ENCODE measurements around the gene EIF2S1.
A peak's percentile ranks its signal among the peaks of the same experiment; 100 is the strongest.
"Not testable (repeated sequence)": the region's sequence is repeated elsewhere in the genome, so short reads cannot be mapped to it uniquely, and the experiment has no call there.

EIF2S1 gene

DNA sequence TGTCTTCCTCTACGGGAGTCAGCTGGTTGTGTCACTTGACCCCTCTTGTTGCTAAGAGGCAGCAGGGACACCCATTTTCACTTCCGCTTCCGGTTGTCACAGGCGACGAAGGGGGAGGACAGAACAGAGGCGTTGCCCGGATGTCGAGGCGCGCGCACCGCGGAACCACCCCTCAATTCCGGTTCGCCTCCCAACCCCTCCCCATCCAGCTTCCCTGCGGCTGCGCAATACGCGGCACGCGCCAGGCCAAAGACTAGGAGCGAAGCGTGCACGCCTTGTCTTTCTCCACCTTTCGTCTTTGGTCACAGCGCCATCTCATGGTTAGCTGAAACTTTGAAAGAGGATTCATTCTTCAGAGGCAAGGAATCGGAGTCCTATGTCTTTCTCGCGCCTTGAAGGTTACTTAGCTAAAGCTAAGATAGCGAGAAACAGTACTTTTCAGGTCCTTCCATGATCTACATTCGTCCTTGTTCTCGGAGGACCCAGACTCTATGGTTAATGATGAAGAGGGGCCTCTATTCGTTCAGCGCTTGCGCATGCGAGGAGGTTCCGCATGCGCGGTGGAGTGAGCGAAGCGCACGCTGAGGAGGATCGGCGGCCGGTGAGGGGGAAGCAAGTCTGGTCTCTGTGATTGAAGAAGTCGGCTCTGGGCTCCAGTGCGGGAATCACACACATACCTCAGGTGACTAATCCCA lies at the start of gene EIF2S1, which contains the start of gene ATP6V1D:
Gene EIF2S1, plus strand, starts transcription at position 554 of the 695 bp plus-strand sequence. CDS start 4,440 bp downstream, outside the sequence.
Gene ATP6V1D, minus strand, starts transcription at position 30 of the 695 bp plus-strand sequence. CDS start 106 bp downstream, outside the sequence.
- DNase-seq (ENCODE audit: low read depth in 2 of 2): peak; percentile 99

DNA sequence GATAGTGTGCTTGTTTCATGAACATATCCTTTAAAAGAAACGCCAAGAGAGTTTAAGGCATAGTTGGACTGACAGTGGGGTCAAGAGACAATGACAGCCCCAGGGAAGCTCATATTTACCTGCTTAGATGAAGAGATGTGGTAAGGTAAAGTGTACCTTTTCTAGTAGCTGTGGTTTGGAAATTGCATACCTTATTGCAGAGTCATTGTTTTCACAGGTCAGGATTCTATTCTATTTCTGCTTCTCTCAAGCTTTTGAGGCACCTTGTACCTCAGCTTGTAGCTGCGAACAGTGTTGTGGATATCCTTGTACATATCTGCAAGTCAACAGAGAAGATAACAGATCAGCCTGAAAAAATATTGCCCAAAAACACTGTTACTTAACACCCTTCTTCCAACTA lies 48.3 kb upstream of the EIF2S1 start:
- DNase-seq (ENCODE audit: low read depth in 2 of 2): no peak

DNA sequence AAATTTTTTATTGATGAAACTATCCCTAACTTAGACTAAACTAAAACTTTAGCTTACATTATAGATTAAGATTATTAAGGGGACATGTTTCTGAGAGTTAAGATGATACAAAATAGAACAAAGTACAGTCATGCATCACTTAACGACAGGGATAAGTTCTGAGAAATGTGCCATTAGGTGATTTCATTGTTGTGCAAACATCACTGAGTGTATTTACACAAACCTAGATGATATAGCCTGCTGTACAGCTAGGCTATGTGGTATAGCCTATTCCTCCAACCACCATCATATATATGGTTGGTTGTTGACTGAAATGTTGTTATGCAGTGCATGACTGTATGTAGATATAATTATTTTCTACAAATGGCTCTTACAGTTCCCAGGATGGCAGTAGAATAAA lies 47.0 kb upstream of the EIF2S1 start:
- DNase-seq (ENCODE audit: low read depth in 2 of 2): no peak

DNA sequence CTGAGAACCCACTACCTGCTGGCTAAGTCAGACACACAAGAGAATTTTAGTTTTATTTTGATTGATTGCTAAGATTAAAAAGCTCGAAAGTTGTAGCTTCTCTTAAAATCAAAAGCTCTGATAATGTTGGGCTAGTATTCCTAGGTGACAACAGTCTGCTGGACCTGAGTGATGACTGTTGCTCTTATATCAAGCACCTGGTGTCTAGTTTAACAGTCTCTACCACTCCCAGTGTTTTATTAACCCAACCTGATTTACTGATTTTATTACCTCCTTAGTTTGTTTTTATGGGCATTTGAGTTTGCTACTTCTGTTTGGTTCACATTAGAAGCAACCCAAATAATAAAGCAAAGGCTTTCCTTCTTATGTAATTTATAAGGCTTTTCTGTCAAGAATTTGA lies 42.3 kb upstream of the EIF2S1 start:
- DNase-seq (ENCODE audit: low read depth in 2 of 2): no peak

DNA sequence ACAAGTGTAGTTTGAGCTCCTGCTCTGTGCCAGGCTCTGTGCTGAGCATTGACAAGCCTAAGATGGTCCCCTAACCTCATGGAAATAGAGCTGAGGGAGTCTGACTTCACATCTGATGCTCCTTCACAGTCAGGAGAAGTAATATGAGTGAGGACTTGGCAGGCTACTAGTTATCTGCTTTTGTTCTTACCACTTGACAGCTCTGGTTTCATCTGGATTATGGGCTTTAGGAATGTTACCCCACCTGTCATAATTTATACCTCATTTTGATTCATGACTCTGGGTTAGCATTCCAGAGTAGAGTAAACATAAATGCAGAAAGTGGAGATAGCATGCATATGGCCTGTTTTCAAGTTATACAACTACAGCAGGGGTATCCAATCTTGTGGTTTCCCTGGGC lies 41.0 kb upstream of the EIF2S1 start:
- no peak for DNase-seq (ENCODE audit: low read depth in 2 of 2)

DNA sequence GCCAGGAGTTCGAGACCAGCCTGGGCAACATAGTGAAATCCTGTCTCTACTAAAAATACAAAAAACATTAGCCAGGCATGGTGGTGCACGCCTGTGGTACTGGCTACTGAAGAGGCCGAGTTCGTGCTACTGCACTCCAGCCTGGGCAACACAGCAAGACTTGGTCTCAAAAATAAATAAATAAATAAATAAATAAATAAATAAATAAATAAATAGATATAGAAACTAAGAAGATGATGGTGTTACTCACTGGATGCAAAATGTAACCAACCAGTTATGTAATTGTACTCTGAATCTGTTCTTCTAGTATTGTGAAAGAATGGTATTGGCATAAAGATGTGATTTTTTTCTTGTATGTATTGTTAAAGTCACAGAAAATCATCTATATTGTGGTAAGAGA lies 30.5 kb upstream of the EIF2S1 start:
- not testable (repeated sequence) for DNase-seq (ENCODE audit: low read depth in 2 of 2)

DNA sequence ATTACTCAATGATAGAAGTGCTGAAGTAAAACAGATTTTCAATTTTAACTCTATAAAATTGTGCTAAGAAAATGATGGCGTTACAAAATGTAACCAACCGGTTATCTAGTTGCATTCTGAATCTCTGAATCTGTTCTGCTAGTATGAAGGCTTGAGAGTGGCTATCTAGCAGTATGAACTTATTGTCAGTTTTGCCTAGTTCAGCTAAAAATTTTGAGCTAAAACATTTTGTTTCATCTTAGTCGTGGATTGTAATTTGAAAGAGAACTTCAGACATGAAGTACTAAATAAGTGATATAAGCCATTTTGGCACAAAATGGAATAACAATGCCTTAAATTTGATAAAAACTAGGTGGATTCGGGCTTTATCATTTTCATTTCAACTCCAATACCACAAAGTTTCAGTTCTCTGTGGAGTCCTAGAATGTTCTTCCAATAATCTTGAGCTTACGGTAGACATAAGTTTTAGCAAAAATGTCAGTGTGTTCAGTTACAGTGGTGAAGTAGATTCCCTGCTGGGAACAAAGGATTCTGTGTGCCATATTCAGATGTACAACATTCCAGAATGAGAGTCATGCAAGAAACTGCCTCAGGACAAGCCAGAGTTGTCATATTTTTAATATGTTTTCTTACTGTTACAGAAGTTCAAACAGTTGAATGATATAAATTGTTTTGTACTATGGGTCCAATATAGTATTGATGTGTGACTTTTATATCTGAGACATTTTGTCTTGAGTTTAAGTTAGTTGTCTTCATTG lies 28.6 kb upstream of the EIF2S1 start:
- no peak for DNase-seq (ENCODE audit: low read depth in 2 of 2)

DNA sequence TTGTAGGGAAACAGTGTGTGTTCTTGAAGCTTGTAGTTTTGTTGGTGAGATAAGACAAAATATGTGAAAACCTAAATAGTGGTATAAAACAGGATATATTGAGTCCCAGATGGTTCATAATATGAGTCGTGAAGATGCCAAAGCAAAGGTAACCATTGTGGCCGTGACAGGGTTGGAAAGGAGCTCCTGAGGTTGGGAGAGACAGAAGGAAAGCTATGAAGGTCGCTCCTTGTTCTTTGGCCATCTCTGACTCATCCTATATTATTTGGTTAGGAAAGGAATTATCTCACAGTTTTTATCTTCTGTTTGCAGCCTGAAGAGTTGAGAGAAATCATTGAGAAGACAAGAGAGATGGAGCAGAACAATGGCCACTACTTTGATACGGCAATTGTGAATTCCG lies 27.7 kb upstream of the EIF2S1 start:
- DNase-seq (ENCODE audit: low read depth in 2 of 2): no peak

DNA sequence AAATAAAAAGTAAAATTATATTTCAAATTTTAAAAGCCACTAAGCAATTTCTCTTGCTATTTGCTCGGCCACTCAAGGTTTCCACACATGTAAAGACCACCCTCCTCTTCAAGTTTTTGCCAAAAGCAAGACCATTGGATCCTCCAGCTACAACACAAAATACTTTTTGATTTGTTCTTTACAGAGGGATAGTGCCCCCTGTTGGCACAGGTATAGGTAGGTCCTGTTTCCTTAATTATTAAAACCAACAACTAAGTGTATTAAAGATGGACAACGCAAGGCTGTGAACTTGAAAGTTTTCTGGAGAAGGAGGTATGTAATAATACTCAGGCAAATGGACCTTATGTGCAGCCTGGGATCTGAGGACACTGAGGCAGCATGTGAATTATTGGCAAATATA lies 24.3 kb upstream of the EIF2S1 start:
- no peak for DNase-seq (ENCODE audit: low read depth in 2 of 2)

DNA sequence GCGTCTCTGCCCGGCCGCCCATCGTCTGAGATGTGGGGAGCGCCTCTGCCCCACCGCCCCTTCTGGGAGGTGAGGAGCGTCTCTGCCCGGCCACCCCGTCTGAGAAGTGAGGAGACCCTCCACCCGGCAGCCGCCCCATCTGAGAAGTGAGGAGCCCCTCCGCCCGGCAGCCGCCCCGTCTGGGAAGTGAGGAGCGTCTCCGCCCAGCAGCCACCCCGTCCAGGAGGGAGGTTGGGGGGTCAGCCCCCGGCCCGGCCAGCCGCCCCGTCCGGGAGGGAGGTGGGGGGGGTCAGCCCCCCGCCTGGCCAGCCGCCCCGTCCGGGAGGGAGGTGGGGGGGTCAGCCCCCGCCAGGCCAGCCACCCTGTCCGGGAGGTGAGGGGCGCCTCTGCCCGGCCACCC lies 18.9 kb upstream of the EIF2S1 start:
- not testable (repeated sequence) for DNase-seq (ENCODE audit: low read depth in 2 of 2)

DNA sequence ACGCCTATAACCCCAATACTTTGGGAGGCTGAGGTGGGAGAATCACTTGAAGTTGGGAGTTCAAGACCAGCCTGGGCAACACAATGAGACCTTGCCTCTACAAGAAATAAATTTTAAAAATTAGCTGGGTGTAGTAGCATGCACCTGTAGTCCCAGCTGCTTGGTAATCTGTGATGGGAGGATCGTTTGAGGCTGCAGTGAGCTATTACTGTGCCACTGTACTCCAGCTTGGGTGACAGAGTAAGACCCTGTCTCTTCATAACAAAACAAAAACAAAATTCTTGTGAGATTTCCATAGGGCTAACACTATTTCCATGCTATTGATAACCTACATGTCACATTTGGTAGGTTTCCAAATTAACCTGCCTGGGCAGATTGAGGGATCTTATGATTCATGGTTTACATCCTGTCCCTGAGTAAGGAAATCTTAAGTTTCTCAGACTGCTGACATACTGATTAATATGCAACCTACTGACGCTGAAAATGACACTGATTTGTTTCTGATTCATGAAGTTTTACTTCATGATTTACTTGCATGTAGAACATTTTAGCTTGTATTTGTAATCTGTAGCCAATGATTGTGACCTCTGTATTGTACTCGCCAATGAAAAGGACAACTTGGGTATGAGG lies 16.4 kb upstream of the EIF2S1 start:
- DNase-seq (ENCODE audit: low read depth in 2 of 2): no peak

DNA sequence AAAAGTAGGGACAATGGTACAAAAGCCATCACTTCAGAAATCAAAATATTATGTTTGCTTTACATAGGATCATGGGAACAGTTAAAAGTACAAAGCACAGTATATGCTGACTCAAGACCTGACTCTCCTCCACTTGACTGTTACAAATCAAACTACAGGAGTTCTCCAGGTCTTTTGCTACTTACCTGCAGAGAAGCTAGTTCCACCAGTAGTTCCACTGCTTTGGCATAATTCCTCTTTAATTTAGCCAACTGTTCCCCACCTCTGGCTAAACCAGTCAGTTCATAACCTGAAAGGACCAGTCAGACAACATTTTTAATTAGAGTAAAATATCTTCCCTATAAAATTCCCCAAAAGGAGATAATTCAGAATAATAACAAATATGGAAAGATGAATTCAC lies 14.5 kb upstream of the EIF2S1 start:
- DNase-seq (ENCODE audit: low read depth in 2 of 2): no peak

DNA sequence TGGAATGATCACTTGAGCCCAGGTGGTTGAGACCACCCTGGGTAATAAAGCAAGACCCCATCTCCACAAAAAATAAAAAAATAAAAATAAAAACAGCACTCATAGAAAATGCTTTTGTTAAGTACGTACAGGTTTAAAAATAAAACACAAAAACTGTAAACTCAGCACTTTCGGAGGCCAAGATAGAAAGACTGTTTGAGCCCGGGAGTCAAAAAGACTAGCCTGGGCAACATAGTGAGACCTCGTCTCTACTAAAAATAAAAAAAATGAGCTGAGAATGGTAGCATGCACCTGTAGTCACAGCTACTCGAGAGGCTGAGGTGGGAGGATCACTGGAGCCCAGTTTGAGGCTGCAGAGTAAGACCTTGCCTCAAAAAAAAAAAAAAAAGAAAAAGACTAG lies 8.1 kb upstream of the EIF2S1 start:
- no peak for DNase-seq (ENCODE audit: low read depth in 2 of 2)

DNA sequence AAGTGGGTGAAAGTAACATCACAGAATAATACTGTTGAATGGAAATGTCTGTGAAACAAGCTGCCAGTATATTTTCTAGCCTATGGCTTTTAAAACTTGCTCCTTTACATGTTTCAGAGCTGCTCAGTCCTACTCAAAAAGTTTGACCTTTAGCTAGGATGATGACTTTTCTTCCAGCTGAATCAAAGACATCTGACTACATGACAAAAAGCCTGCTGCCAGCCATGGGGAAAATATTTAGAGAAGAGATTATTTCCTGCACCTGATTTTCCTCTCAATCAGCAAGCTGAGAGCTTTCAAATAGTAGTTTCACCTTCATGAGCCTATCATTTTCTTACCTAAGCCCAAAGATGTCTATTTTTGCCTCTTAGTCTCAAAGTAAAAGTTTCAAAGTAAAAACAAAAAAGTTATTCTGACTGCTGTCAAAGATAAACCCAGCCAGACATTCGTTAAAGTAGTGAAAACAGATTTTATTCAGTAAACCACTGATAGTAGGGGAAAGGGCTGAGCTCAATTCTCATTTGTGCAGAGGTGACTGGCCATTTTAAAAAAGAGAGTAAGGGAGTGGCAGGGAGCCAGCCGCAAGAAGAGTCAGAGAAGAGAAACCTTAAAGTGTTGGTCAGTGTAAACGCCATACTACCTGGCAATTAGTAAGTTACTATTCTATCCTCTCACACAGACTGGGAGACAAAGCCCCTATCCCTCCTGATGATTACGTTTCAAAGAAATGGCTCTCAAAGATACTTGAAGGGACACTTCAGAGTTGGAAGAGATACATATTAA lies 2.8 kb upstream of the EIF2S1 start:
- no peak for DNase-seq (ENCODE audit: low read depth in 2 of 2)

DNA sequence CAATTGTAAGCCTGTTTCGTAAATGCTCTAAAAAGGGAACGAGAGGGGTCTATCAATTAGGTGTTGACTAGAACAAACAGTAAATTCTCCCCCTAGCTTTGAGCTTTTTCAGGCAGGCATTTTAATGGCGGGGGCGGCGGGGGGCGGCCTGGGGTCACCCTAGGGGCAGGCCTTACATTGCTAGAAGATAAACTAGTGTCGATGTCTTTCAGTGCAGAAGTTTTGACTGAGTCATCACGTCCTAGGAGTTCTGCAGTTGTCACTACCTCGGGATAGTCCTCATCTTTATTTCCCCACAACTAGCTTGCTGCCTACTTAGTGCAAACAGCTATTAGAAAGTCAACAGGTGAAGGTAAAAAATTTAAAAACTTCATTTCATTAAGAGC lies 2.2 kb upstream of the EIF2S1 start:
- DNase-seq (ENCODE audit: low read depth in 2 of 2): no peak

DNA sequence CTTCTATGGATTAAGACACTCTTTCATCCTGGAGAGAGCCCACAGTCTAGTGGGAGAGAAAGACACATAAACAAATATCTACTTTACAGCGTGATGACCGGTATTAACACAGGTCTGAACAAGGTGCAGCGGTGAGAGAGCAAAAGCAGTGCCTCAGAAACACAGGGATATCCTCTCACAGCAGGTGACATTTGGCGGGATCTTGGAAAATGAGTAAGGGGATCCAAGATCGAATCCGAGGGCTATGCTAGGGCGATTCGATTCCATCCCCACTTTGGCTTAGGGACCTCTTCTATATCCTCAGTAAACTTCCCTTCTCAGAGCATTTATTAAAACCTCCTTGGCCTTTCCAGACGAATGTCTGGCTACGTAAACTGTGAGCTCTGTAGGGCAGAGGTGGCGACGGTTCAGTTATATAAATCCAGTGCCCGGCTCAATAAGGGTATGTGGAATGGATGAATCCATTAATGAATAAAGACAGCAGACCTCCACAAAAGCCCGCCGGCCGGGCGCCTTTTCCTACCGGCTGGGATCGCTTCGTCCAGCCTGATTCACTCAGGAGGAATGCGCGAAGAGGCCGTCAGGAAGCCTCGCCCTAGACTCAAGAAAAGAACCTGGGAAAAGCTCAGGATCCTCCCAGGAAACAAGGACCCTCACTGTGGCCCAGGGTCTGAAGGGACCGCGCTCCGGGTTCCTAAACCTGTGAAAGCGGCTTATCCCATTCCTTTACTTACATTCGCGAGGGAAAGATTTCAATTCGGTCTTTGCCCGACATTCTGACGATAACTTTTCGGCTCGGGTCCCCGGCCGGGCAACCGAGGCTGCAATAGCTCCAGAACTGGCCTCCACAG lies 979 bp upstream of the EIF2S1 start:
- DNase-seq (ENCODE audit: low read depth in 2 of 2): no peak

DNA sequence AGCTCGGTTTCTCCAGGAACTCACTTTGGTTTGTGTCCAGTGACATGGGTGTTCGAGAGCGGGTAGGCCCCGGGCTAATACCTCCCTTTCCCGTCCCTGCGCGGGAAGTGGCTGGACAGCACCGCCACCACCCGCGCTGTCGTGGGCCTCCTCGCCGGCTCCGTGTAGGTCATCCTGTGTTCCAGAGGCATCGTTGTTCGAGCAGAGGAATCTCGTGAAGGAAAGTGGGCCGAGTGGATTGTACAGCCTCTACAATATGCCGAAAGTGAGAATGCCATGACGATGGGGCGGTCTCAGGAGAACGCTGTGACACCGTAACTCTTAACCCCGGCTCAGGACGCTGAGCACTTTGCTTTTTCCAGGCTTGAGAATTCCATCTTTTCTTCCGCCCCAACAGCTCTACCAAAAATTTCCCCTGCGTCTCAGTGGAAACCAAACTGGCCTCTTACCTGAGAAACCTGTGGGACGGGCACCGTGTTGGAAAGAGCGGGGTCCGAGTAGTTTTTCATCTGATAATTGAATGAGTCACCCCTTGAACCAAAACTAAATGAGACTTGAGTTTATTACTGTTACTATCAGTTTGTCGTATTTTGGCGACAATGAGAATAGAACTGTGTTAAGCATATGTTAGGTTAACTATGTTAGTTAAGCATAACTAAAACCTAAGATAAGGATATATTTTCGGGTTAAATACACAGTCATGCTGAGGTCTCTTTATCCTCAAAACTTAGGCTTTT lies 510 bp downstream of the EIF2S1 start:
- DNase-seq (ENCODE audit: low read depth in 2 of 2): no peak

DNA sequence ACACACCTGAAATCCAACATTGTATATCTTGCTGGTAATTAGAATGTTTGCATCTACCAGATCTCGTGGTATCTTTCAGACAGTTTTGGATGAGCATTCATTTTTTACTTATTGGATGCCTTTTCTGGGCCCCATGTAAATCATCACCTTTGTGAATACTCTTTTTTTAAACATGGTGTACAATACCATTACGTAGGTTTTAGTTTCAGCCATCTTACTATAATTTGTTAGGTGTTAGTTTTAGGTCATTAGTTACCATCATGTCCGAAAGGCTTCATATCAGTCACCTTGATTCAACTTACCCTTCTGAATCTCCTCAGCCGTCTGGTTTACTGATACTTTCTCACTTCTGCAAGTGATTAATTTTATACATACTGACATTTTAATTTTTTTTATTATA lies 5.3 kb downstream of the EIF2S1 start:
- no peak for DNase-seq (ENCODE audit: low read depth in 2 of 2)

DNA sequence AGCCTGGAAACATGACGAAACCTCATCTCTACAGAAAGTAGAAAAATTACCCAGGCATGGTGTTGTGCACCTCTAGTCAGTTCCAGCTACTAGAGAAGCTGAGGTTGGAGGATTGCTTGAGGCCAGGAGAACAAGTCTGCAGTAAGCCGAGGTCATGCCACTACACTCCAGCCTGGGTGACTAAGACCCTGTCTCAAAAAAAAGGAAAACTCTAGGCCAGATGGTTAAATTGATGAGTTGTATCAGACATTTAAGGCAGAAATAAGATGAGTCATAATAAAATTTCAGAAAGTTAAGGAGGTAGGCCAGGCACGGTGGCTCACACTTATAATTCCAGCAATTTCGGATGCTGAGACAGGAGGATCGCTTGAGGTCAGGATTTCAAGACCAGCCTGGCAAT lies 10.7 kb downstream of the EIF2S1 start:
- DNase-seq (ENCODE audit: low read depth in 2 of 2): no peak
